MM.1S (cell line): Measurements from ENCODE around the gene P2RX5.
A peak's percentile ranks its signal among the peaks of the same experiment; 100 is the strongest.

Experiments used
- DNase-seq: peaks from one replicate; pipeline ENCODE4 v3.0.0-alpha.2; 2015
- H2AFZ ChIP-seq: fragments of 300-600 bp; sonication (generic); 2 replicates; pipeline ENCODE4 v1.6.0; 2016; ENCODE audit warnings: antibody characterized with exemption, low read length
- H3F3A ChIP-seq: fragments of 300-600 bp; sonication (generic); 2 replicates; pipeline ENCODE4 v1.6.1; 2016; ENCODE audit warnings: mild to moderate bottlenecking, antibody characterized with exemption, low read length, moderate library complexity, mixed read lengths; ENCODE audit not compliant: insufficient read depth
- H3K27ac ChIP-seq: fragments of 300-600 bp; sonication (generic); 2 replicates; pipeline ENCODE4 v1.5.1; 2016; ENCODE audit warnings: mild to moderate bottlenecking, low read length
- H3K27me3 ChIP-seq: fragments of 300-600 bp; sonication (generic); replicated peaks from 2 replicates; pipeline ENCODE4 v1.6.0; 2016; ENCODE audit warnings: low read length; ENCODE audit not compliant: insufficient read depth
- H3K36me3 ChIP-seq: fragments of 300-600 bp; sonication (generic); replicated peaks from 2 replicates; pipeline ENCODE4 v1.6.1; 2016; ENCODE audit warnings: mild to moderate bottlenecking, low read length, mixed read lengths; ENCODE audit not compliant: insufficient read depth
- H3K4me1 ChIP-seq: fragments of 300-600 bp; sonication (generic); 2 replicates; pipeline ENCODE4 v1.6.1; 2016; ENCODE audit warnings: low read length, mixed read lengths
- H3K4me2 ChIP-seq: fragments of 300-600 bp; sonication (generic); 2 replicates; pipeline ENCODE4 v1.6.0; 2016; ENCODE audit warnings: low read depth, low read length
- H3K4me3 ChIP-seq: fragments of 300-600 bp; sonication (generic); 2 replicates; pipeline ENCODE4 v1.5.1; 2016; ENCODE audit warnings: low read length, mixed read lengths
- H3K79me2 ChIP-seq: fragments of 300-600 bp; sonication (generic); 2 replicates; pipeline ENCODE4 v1.6.1; 2016; ENCODE audit warnings: mixed run types, low read length, mixed read lengths
- H3K9ac ChIP-seq: fragments of 300-600 bp; sonication (generic); 2 replicates; pipeline ENCODE4 v1.6.1; 2016; ENCODE audit warnings: low read length, mixed read lengths
- H3K9me2 ChIP-seq: fragments of 300-600 bp; sonication (generic); replicated peaks from 2 replicates; pipeline ENCODE4 v1.6.1; 2016; ENCODE audit warnings: mild to moderate bottlenecking, low read length, mixed read lengths; ENCODE audit not compliant: insufficient read depth
- H3K9me3 ChIP-seq: fragments of 300-600 bp; sonication (generic); replicated peaks from 2 replicates; pipeline ENCODE4 v1.6.1; 2016; ENCODE audit warnings: mild to moderate bottlenecking, low read length, mixed read lengths; ENCODE audit not compliant: insufficient read depth
- H4K20me1 ChIP-seq: fragments of 300-600 bp; sonication (generic); 2 replicates; pipeline ENCODE4 v1.6.1; 2016; ENCODE audit warnings: mild to moderate bottlenecking, low read length, moderate library complexity, mixed read lengths; ENCODE audit not compliant: insufficient read depth
- CTCF ChIP-seq: fragments of 300-600 bp; sonication (generic); IDR thresholded peaks from 2 replicates; pipeline ENCODE4 v1.5.1; 2016; ENCODE audit warnings: antibody characterized with exemption, low read length, mixed read lengths
- EZH2 ChIP-seq: fragments of 300-600 bp; sonication (generic); optimal IDR thresholded peaks from 2 replicates; pipeline ENCODE3; 2017; ENCODE audit warnings: low read depth, mild to moderate bottlenecking, antibody characterized with exemption, low read length, mixed read lengths
- EZH2phosphoT487 ChIP-seq: fragments of 300-600 bp; sonication (generic); IDR thresholded peaks from 2 replicates; pipeline ENCODE4 v1.6.1; 2018; ENCODE audit warnings: antibody characterized with exemption, low read length

The P2RX5 gene

GRCh38 chr17:3697103-3697476, 1.1 kb upstream of the P2RX5 start:
- TF ChIP-seq EZH2 = no peak
- no peak for TF ChIP-seq EZH2phosphoT487
- TF ChIP-seq CTCF = no peak

GRCh38 chr17:3695129-3695722, 729 bp downstream of the P2RX5 start:
- Histone ChIP-seq H3K4me3 (peak overlapping the region; percentile 95), H3K9me3 (no peaks in the 10 kb centered on the region), H3K27me3 (no peaks in the 10 kb centered on the region), H3K4me1 (0 out of 2 replicates have a peak, but pooled peaks cover 3% of the 10 kb centered on the region), H3K9ac (peak overlapping the region; percentile 77), H4K20me1 (no peaks in the 10 kb centered on the region), H2AFZ (peak overlapping the region; percentile 80), H3K79me2 (peaks cover 49% of the 10 kb centered on the region), H3K4me2 (peak overlapping the region; percentile 94), H3K9me2 (no peaks in the 10 kb centered on the region), H3K27ac (peak overlapping the region; percentile 35; the same call in 1 of the 2 replicates), H3F3A (no peaks in the 10 kb centered on the region), H3K36me3 (no peaks in the 10 kb centered on the region)
- TF ChIP-seq EZH2 = no peak
- TF ChIP-seq CTCF = no peak
- TF ChIP-seq EZH2phosphoT487 = no peak
- DNase-seq = peak; percentile 24

More at GRCh38 chr17:3697103-3697476, 1.1 kb upstream of the P2RX5 start:
- Histone ChIP-seq H3K27me3 (no peaks in the 10 kb centered on the region), H3K4me1 (0 out of 2 replicates have a peak, but pooled peaks cover 3% of the 10 kb centered on the region), H3K9ac (no peak overlapping the region), H3K9me3 (no peaks in the 10 kb centered on the region), H3K4me2 (no peak overlapping the region), H3K36me3 (no peaks in the 10 kb centered on the region), H3K9me2 (no peaks in the 10 kb centered on the region), H3K27ac (no peak overlapping the region), H3K79me2 (peaks cover 36% of the 10 kb centered on the region), H3K4me3 (no peak overlapping the region), H2AFZ (no peak overlapping the region), H4K20me1 (no peaks in the 10 kb centered on the region), H3F3A (no peaks in the 10 kb centered on the region)
- DNase-seq = no peak

- no peaks in the 10 kb centered on the region for H3K36me3 ChIP-seq
- H3K27me3 ChIP-seq = no peaks in the 10 kb centered on the region
- peak; percentile 24 for DNase-seq
- 0 out of 2 replicates have a peak, but pooled peaks cover 3% of the 10 kb centered on the region for H3K4me1 ChIP-seq
- H3K9me2 ChIP-seq = no peaks in the 10 kb centered on the region
- H3K27ac ChIP-seq = no peak overlapping the region
- no peaks in the 10 kb centered on the region for H3F3A ChIP-seq
- no peaks in the 10 kb centered on the region for H3K9me3 ChIP-seq
- H3K4me3 ChIP-seq = no peak overlapping the region
- H3K79me2 ChIP-seq = peaks cover 49% of the 10 kb centered on the region
- TF ChIP-seq EZH2phosphoT487 (no peak), CTCF (no peak), EZH2 (no peak)
- H3K9ac ChIP-seq = no peak overlapping the region
- no peak overlapping the region for H2AFZ ChIP-seq
- H3K4me2 ChIP-seq = peak overlapping the region; percentile 94; the same call in 1 of the 2 replicates
- H4K20me1 ChIP-seq = no peaks in the 10 kb centered on the region
Observed at GRCh38 chr17:3693829-3694231, 2.1 kb downstream of the P2RX5 start.
